ENCODE data around the gene HOXA13. TPM values are rescaled to one million over a fixed set of nuclear protein-coding genes. Genes with fewer than 3 reads are reported as not detected.

Gene HOXA13
- total RNA-seq, 2 donors from 2014 or later: not detected

GRCh38 chr7:27182861-27183681, 16.8 kb downstream of the HOXA13 start:
- Histone ChIP-seq H3K4me1 (peaks cover 0 to 48% of the 10 kb centered on the region in 2 donors), H3K4me3 (no peak overlapping the region), H3K9me3 (no peaks in the 10 kb centered on the region), H3K27ac (no peak overlapping the region), H3K36me3 (no peaks in the 10 kb centered on the region), H3K27me3 (peaks cover 74 to 87% of the 10 kb centered on the region in 2 donors)
- TF ChIP-seq CTCF (IDR thresholded peaks at IDR 0.05): no peak
- no peak for DNase-seq (ENCODE audit: low spot score)

- H3K27ac ChIP-seq: no peak overlapping the region
- H3K9me3 ChIP-seq: no peaks in the 10 kb centered on the region
- H3K4me1 ChIP-seq: peaks cover 0 to 42% of the 10 kb centered on the region in 2 donors
- no peaks in the 10 kb centered on the region for H3K36me3 ChIP-seq
- peaks cover 67 to 82% of the 10 kb centered on the region in 2 donors for H3K27me3 ChIP-seq
- DNase-seq (ENCODE audit: low spot score): no peak
- no peak overlapping the region for H3K4me3 ChIP-seq
- TF ChIP-seq CTCF (IDR thresholded peaks at IDR 0.05): no peak
These were observed 17.5 kb downstream of the HOXA13 start for GRCh38 chr7:27182285-27182841.

- no peak for TF ChIP-seq CTCF (IDR thresholded peaks at IDR 0.05)
- Histone ChIP-seq H3K27me3 (peaks cover 67 to 84% of the 10 kb centered on the region in 2 donors), H3K4me3 (no peak overlapping the region), H3K27ac (no peak overlapping the region), H3K36me3 (no peaks in the 10 kb centered on the region), H3K9me3 (no peaks in the 10 kb centered on the region), H3K4me1 (peaks cover 0 to 42% of the 10 kb centered on the region in 2 donors)
- no peak for DNase-seq (ENCODE audit: low spot score)
These were observed 18.1 kb downstream of the HOXA13 start for GRCh38 chr7:27181795-27182275.

- Histone ChIP-seq H3K4me3 (no peak overlapping the region), H3K27me3 (peaks cover 61 to 84% of the 10 kb centered on the region in 2 donors), H3K27ac (no peak overlapping the region), H3K9me3 (no peaks in the 10 kb centered on the region), H3K4me1 (peaks cover 0 to 38% of the 10 kb centered on the region in 2 donors), H3K36me3 (no peaks in the 10 kb centered on the region)
- no peak for DNase-seq (ENCODE audit: low spot score)
- TF ChIP-seq CTCF (IDR thresholded peaks at IDR 0.05): no peak
These were observed 19.2 kb downstream of the HOXA13 start for GRCh38 chr7:27180431-27181420.

Data from right atrium auricular region (tissue), 2 donors.